ENCODE data around the gene SMIM43.

- TF ChIP-seq CTCF (IDR thresholded peaks at IDR 0.05): no peak
- no peak for TF ChIP-seq TCF7 (CRISPR knock-in tag; IDR thresholded peaks at IDR 0.05; ENCODE audit: low read depth)
- TF ChIP-seq PREB (CRISPR knock-in tag; IDR thresholded peaks at IDR 0.05; ENCODE audit: borderline replicate concordance): no peak
- no peak for TF ChIP-seq ATF1 (CRISPR knock-in tag; IDR thresholded peaks at IDR 0.05)
- TF ChIP-seq ATF3 (CRISPR knock-in tag; conservative IDR thresholded peaks at IDR 0.05): no peak
- TF ChIP-seq ZNF232 (CRISPR knock-in tag; IDR thresholded peaks at IDR 0.05): no peak
- TF ChIP-seq ATF2 (CRISPR knock-in tag; IDR thresholded peaks at IDR 0.05; ENCODE audit: borderline replicate concordance, low read depth): no peak
- no peak for TF ChIP-seq MAX (CRISPR knock-in tag; IDR thresholded peaks at IDR 0.05)
- no peak for TF ChIP-seq CBFB (CRISPR knock-in tag; IDR thresholded peaks at IDR 0.05; ENCODE audit: low read depth)
- no peak for TF ChIP-seq ESRRA (CRISPR knock-in tag; IDR thresholded peaks at IDR 0.05; ENCODE audit: borderline replicate concordance)
- TF ChIP-seq ARID4B (CRISPR knock-in tag; IDR thresholded peaks at IDR 0.05; ENCODE audit: borderline replicate concordance): no peak
Measured at GRCh38 chr4:121720109-121720508, 44.9 kb downstream of the SMIM43 start.
